WTC11 (cell line): ENCODE results near the gene ERVK3-1. TPM values are rescaled to one million over a fixed set of nuclear protein-coding genes. Genes with fewer than 3 reads are reported as not detected.
A peak's percentile ranks its signal among the peaks of the same experiment; 100 is the strongest.

Source experiments
- ATAC-seq: fragments of 200-7000 bp; cut with Tn5 transposase; 2 replicates; pipeline ENCODE4 v1.10.0; 2021; ENCODE audit warnings: mild to moderate bottlenecking, moderate library complexity
- CTCF ChIA-PET: fragments of 300-600 bp; sonication (Branson Sonifier 250); formaldehyde crosslinking; loops from one replicate; lab custom pipeline; 2021; ENCODE audit warnings: antibody characterized with exemption; lab: Charles Lee
- POLR2A ChIA-PET: fragments of 350-600 bp; sonication (Branson Sonifier 250); formaldehyde crosslinking; loops from one replicate; lab custom pipeline; 2021; ENCODE audit warnings: antibody characterized with exemption; lab: Charles Lee
- DNase-seq: peaks from one replicate; pipeline ENCODE4 v3.0.0; 2021; ENCODE audit warnings: low spot score
- H3K27ac Mint-ChIP-seq: 2 replicates; pipeline ENCODE4 v1.8.0; 2021; ENCODE audit warnings: mixed read lengths
- H3K27me3 Mint-ChIP-seq: 2 replicates; pipeline ENCODE4 v1.8.0; 2021; ENCODE audit warnings: low read depth, mild to moderate bottlenecking, moderate library complexity, mixed read lengths
- H3K36me3 Mint-ChIP-seq: 2 replicates; pipeline ENCODE4 v1.8.0; 2021; ENCODE audit warnings: mixed read lengths
- H3K4me1 Mint-ChIP-seq: 2 replicates; pipeline ENCODE4 v1.8.0; 2022; ENCODE audit warnings: mixed read lengths
- H3K4me3 Mint-ChIP-seq: 2 replicates; pipeline ENCODE4 v1.8.0; 2021; ENCODE audit warnings: mild to moderate bottlenecking, moderate library complexity, mixed read lengths
- H3K9me3 Mint-ChIP-seq: 2 replicates; pipeline ENCODE4 v1.8.0; 2021; ENCODE audit warnings: mixed read lengths
- ARID4B ChIP-seq: sonication (generic); formaldehyde crosslinking; IDR thresholded peaks from 2 replicates; pipeline ENCODE4 v1.8.0; 2023; ENCODE audit warnings: missing genetic modification reagents, mild to moderate bottlenecking, borderline replicate concordance
- ATF2 ChIP-seq: sonication (generic); formaldehyde crosslinking; IDR thresholded peaks from 2 replicates; pipeline ENCODE4 v1.8.1; 2022; ENCODE audit warnings: low read depth, missing genetic modification reagents, borderline replicate concordance
- E2F1 ChIP-seq: sonication (generic); formaldehyde crosslinking; IDR thresholded peaks from 2 replicates; pipeline ENCODE4 v1.8.0; 2022; ENCODE audit warnings: mild to moderate bottlenecking, missing genetic modification reagents
- ELF4 ChIP-seq: sonication (generic); formaldehyde crosslinking; IDR thresholded peaks from 2 replicates; pipeline ENCODE4 v1.8.1; 2022; ENCODE audit warnings: low read depth, mild to moderate bottlenecking, moderate library complexity, missing genetic modification reagents
- FOXK1 ChIP-seq: sonication (generic); formaldehyde crosslinking; IDR thresholded peaks from 2 replicates; pipeline ENCODE4 v1.8.0; 2022; ENCODE audit warnings: mild to moderate bottlenecking, moderate library complexity, missing genetic modification reagents
- HMGXB4 ChIP-seq: sonication (generic); formaldehyde crosslinking; IDR thresholded peaks from 2 replicates; pipeline ENCODE4 v1.8.1; 2023; ENCODE audit warnings: mild to moderate bottlenecking, moderate library complexity, missing genetic modification reagents
- NR3C1 ChIP-seq: sonication (generic); formaldehyde crosslinking; conservative IDR thresholded peaks from 2 replicates; pipeline ENCODE4 v1.8.1; 2023; ENCODE audit warnings: low read depth, mild to moderate bottlenecking, missing genetic modification reagents
- STAT6 ChIP-seq: sonication (generic); formaldehyde crosslinking; conservative IDR thresholded peaks from 2 replicates; pipeline ENCODE4 v1.8.1; 2023; ENCODE audit warnings: mild to moderate bottlenecking, low read depth, missing genetic modification reagents, moderate library complexity
- ZNF219 ChIP-seq: sonication (generic); formaldehyde crosslinking; IDR thresholded peaks from 2 replicates; pipeline ENCODE4 v1.8.0; 2023; ENCODE audit warnings: missing genetic modification reagents, mild to moderate bottlenecking, borderline replicate concordance
- ZNF396 ChIP-seq: fragments of 250-450 bp; sonication (Bioruptor Pico); IDR thresholded peaks from 2 replicates; pipeline ENCODE4 v1.8.0; 2021; ENCODE audit warnings: mild to moderate bottlenecking, moderate library complexity, borderline replicate concordance
- ZNF425 ChIP-seq: fragments of 250-450 bp; sonication (Bioruptor Pico); conservative IDR thresholded peaks from 2 replicates; pipeline ENCODE4 v1.9.0; 2021; ENCODE audit warnings: mild to moderate bottlenecking
- ZNF532 ChIP-seq: fragments of 250-450 bp; sonication (Bioruptor Pico); IDR thresholded peaks from 2 replicates; pipeline ENCODE4 v1.9.0; 2021; ENCODE audit warnings: mild to moderate bottlenecking, borderline replicate concordance
- total RNA-seq: library from RNA; stranded (reverse); gene quantifications from 3 replicates; pipeline ENCODE4 v1.2.3, GENCODE V29; 2021

ERVK3-1 gene
- total RNA-seq, 1 experiment from 2014 or later, result 26.0 TPM

- peaks cover 22% of the 10 kb centered on the region for H3K4me1 Mint-ChIP-seq
- ChIA-PET POLR2A (no interaction called here), CTCF (no interaction called here)
- H3K27ac Mint-ChIP-seq, result no peak overlapping the region
- H3K4me3 Mint-ChIP-seq, result peak overlapping the region; percentile 95
- peaks cover 25% of the 10 kb centered on the region for H3K36me3 Mint-ChIP-seq
- no peaks in the 10 kb centered on the region for H3K27me3 Mint-ChIP-seq
- TF ChIP-seq ZNF425 (CRISPR knock-in tag) (no peak), ZNF396 (no peak), STAT6 (CRISPR knock-in tag) (no peak), ATF2 (CRISPR knock-in tag) (no peak), NR3C1 (CRISPR knock-in tag) (no peak), ZNF219 (CRISPR knock-in tag) (no peak), ELF4 (CRISPR knock-in tag) (no peak), FOXK1 (CRISPR knock-in tag) (no peak), HMGXB4 (CRISPR knock-in tag) (no peak), ZNF532 (CRISPR knock-in tag) (no peak), E2F1 (CRISPR knock-in tag) (no peak), ARID4B (CRISPR knock-in tag) (no peak)
- DNase-seq (no peak), ATAC-seq (no peak)
- H3K9me3 Mint-ChIP-seq, result no peaks in the 10 kb centered on the region
These were observed 28.0 kb upstream of the ERVK3-1 start for GRCh38 chr19:58277197-58277596.
